Stimulated activated CD4-positive, alpha-beta T cell treated with anti-CD3 and anti-CD28 coated beads, Interleukin-4, amount 100 ng/mL, for 24 hours (primary cell): ENCODE results near the gene HAT1.
"Not testable (repeated sequence)": the region's sequence is repeated elsewhere in the genome, so short reads cannot be mapped to it uniquely, and the experiment has no call there.

Experiments used
- DNase-seq: peaks from one replicate; pipeline ENCODE4 v3.0.0-alpha.2; 2020

The HAT1 gene, protein sequence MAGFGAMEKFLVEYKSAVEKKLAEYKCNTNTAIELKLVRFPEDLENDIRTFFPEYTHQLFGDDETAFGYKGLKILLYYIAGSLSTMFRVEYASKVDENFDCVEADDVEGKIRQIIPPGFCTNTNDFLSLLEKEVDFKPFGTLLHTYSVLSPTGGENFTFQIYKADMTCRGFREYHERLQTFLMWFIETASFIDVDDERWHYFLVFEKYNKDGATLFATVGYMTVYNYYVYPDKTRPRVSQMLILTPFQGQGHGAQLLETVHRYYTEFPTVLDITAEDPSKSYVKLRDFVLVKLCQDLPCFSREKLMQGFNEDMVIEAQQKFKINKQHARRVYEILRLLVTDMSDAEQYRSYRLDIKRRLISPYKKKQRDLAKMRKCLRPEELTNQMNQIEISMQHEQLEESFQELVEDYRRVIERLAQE

GRCh38 chr2:171922230-171923022 lies at the start of gene HAT1:
HAT1 (plus strand) TSS chr2:171922461; CDS start chr2:171922501, 40 bp downstream.
- peak; percentile 99 for DNase-seq

DNA sequence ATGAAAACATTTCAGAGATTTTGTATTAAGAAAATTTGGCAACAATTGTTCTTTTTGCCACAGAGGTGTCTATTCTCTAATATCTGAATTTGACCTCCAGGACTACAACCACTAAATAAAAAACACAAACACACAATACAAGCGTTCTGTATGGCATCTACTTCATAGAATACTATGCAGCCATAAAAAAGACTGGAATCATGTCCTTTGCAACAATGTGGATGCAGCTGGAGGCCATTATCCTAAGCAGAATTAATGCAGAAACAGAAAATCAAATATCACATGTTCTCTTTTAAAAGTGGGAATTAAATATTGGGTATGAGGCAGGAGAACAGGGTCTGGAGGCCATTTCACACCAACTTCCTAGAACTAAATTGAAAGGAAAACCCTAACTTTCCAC lies 47.7 kb upstream of the HAT1 start:
- no peak for DNase-seq

GRCh38 chr2:171874963-171875362 lies 47.3 kb upstream of the HAT1 start:
- DNase-seq = no peak

DNA sequence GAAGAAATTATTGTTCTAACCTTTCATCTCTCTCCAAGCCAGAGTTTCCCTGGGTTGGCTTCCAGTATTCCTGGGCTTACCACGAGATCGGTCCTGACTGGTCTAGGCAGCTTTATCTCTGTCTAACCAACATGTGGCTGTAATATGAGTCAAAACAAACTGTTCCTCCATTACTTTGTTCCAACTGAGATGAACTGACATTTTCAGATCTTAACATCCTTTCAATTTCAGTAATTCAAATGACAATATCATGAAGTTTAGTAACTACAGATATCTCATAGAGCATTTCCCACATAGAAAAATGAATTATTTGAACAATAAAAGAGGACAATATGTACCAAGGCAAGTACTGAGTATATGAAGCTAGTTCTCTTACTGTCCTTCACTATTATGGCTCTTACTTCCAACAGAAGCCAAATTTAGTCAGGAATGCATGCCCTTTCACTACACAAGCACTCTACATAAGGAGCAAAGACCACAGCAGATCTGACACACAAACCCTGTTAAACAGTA lies 43.7 kb upstream of the HAT1 start:
- no peak for DNase-seq

DNA sequence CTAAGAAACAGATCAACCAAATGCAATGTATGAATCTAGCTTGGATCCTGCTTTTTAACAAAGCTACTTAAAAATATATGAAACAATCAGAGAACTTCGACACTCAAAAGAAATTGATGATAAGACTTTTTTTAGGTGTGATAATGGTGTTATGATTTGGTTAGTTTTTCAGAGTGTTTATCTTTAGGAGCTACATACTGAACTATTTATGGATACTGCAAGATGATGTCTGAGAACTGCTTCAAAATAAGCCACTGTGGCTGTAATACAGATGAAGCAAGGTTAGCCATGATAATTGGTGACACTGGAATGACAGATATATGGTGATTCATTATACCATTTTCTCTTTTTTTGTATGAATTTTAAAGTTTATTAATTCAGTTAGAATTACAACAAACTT lies 42.4 kb upstream of the HAT1 start:
- DNase-seq = no peak

GRCh38 chr2:171880774-171881173 lies 41.5 kb upstream of the HAT1 start:
- DNase-seq = no peak

GRCh38 chr2:171882089-171882769 lies 40.0 kb upstream of the HAT1 start:
- no peak for DNase-seq

DNA sequence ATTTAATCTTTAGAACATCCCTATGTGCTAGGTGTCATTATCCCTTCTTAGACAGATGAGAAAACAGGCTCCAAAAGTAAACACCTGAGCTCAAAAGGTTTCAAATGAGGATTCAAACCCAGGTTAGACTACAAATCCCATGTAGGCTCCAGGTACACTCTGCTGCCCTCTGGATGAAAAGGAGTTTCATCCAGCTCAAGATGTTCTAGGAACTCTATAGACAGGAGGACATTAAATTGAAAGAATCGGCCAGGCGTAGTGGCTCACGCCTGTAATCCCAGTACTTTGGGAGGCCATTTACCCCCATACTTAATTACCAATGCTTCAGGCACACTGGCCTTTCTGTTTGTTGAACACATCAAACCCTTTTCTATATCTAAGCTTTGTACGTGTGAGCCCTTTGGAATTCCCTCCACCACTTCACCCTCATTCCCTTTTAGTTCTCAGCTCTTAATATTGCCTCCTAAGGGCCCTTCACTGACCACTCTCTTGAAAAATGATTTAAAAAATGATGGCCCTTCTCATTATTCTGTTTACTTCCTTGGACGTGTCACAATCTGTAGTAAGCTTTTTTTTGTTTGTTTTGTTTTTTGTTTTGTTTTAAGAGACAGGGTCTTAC lies 38.9 kb upstream of the HAT1 start:
- DNase-seq = no peak

DNA sequence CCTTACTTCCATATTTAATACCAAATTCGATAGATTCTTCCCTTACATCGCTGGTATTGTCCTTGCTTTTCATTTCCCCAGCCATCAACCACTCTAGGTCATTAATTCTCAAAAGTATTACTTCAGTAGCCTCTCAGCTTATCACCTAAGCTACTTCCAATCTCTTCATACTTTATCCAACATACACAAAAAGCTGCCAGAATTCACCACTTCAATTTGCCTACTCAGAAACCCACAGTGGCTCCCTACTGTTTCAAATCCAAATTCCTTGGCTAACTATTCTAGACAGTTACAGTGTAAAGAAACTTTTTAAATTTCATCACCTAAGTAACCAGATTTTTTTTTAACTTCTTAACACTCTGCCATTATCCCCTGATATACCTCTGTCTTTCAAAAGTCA lies 32.9 kb upstream of the HAT1 start:
- no peak for DNase-seq

DNA sequence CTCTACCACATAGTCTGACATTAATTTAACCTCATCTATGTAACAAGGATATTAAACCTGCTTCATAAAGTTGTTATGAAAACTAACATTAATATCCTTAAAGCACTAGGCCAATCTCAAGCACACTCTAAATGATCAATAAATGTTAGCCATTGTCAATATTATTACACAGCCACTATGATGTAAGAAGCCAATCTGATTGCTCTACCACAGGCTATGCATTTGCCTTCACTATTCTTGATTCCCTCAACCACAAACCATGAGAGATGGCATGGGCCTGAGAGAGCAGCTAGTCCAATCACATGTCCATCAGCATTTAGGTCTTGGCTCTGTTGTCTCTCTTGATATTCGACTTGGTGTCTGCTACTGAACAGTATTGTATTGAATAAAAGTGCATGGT lies 32.5 kb upstream of the HAT1 start:
- DNase-seq = no peak

DNA sequence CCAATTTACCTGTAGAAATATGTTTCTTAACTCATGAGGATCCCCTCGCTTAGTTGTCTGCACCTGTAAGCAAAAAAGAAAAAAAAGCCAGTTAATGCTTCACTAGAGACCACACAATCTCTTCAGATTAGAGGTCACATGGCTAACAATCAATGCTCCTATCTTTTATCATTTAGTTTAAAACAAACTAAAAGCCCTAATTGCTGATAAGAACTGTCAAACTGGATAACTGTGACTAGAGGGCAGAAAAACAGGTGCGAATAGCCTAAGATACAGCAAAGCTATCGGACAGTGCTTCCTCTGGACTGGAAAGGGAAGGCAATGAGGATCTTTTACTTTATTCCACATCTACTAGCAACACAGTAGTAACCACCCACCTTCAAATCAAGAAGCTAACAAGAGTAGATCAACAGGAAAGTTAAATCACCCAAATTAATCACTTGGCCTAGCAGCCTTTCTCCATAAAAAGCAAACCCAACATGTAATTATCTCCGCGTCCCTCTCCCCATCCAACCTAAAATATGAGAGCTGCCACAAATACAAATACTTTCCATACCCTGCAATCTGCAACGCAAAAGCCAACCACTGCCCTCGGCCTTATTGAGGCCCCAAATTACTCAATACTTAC lies 29.0 kb upstream of the HAT1 start:
- DNase-seq = no peak

- DNase-seq = peak; percentile 72
Measured at GRCh38 chr2:171893824-171894611, 28.2 kb upstream of the HAT1 start, which contains the start of gene SLC25A12. SLC25A12 (minus strand) TSS chr2:171894244; CDS start chr2:171894214, 30 bp downstream.

DNA sequence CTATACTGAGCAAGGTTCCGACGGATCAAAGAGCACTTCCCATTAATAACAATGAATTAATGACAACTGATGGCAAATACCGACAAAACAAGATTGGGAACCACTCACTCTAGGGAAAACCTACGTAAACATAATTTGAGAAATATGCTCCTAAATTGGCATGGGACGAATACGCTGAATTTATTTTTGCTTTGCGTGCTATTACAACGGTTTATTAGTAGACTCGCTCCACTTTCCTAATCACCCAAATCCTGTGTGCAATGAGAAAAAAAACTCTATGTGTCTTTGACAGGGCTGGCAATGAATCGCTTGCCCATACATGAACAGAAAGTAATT lies 27.7 kb upstream of the HAT1 start:
- DNase-seq = no peak

DNA sequence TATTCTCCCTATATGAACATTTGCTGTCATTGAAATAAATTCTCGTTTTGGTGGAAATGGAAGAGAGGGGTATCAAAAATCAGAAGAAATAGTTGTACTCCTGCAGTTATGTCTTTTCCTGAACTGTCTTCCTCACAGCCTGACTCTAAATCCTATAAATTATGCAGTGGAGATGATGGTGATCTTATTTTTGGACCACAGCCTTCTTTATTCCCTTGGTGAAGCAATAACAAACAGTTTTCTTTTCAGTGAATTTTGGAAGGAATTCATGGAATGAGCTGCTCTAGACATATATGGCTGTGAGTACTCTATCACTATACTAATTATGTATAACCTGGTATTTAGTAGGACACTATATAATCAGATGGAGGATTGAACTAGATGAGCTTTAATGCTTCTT lies 26.5 kb upstream of the HAT1 start:
- no peak for DNase-seq

DNA sequence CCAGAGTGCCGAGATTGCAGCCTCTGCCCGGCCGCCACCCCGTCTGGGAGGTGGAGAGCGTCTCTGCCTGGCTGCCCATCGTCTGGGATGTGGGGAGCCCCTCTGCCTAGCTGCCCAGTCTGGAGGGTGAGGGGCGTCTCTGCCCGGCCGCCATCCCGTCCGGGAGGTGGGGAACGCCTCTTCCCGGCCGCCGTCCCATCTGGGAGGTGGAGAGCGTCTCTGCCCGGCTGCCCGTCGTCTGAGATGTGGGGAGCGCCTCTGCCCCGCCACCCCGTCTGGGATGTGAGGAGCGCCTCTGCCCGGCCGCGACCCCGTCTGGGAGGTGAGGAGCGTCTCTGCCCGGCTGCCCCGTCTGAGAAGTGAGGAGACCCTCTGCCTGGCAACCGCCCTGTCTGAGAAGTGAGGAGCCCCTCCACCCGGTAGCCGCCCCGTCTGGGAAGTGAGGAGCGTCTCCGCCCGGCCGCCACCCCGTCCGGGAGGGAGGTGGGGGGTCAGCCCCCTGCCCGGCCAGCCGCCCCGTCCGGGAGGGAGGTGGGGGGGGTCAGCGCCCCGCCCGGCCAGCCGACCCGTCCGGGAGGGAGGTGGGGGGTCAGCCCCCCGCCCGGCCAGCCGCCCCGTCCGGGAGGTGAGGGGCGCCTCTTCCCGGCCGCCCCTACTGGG lies 22.5 kb upstream of the HAT1 start:
- not testable (repeated sequence) for DNase-seq

DNA sequence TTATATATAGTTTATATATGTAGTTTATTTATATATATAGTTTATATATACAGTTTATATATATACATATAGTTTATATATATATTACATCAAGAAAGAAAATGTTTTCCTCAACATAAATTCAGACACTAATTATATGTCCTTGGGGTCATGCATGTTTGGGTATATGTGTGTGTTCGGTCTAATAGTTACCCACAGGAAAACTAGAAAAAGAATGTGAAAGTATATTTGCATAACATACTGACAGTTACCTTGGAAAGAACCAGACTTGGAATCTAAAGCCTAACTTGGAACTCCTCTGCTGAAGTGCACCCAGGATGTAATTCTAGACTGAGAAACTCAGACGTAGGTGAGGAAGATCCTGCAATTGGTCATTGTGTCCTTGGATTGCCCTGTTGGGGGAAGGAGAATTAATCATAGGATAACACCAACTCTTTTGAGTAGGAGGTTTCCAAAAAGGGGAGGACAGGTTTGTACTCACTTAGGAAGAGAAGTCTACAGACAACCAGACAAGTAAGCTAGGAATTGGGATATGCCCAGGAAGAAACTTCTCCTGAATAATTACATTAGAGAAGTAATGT lies 19.3 kb upstream of the HAT1 start:
- no peak for DNase-seq

DNA sequence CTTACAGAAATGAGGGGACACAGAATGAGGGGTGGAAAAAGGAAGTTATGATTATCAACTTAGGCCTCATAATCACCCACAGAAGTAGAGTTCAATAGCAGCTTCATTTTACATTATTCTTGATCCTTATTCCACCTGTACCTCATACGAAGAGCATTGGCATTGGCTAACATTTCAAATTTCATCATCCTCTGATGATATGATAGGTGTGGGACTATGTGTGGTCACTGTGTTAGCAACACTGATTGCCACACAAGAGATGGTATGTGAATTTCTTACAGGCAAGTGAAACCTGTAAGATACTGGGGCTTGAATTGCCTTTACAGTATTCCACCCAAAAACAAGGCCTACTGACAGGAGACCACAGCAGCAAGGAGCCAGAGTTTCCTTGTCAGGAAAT lies 14.0 kb upstream of the HAT1 start:
- no peak for DNase-seq

DNA sequence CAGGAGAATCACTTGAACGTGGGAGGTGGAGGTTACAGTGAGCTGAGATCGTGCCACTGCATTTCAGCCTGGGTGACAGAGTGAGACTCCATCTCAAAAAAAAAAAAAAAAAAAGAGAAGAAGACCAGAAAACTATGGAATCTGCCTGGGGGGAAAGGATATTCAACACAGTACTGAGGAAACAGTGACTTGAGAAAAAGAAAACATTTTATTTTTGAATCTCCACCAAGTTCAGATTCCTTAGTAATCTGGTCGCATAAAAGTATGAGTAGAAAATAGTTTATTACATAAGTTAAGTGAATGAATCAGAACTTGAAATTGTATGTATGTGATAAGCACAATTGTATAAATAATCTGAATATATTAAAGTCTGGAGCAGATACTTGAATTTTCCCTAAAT lies 13.0 kb upstream of the HAT1 start:
- no peak for DNase-seq

GRCh38 chr2:171910494-171910893 lies 11.8 kb upstream of the HAT1 start:
- no peak for DNase-seq

DNA sequence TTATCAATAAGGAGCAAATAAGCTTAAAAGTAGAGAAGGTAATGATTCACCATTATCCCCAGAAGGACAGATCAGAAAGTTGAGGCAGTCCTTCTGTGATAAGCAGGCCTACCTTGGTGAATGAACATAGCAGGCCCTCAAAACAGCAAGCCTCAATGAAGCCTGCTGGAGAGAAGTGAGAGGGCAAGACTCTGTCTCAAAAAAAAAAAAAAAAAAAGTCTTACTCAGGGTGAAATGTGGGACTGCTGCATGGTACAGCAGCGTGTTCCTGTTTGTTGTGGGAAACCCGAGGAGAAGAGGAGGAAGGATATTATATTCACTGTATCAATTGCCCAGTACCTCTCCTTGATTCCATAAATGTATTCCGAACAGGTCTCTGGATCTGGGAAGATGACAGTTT lies 8.7 kb upstream of the HAT1 start:
- no peak for DNase-seq

GRCh38 chr2:171919453-171919852 lies 2.8 kb upstream of the HAT1 start:
- no peak for DNase-seq
